Measurements from ENCODE around the gene SLC1A4. TPM values are rescaled to one million over a fixed set of nuclear protein-coding genes. Genes with fewer than 3 reads are reported as not detected.

The SLC1A4 gene
- polyA plus RNA-seq, 1 donor from 2014 or later, result 33.8 TPM

GRCh38 chr2:65055422-65056214 lies 66.4 kb downstream of the SLC1A4 start:
- Histone ChIP-seq H3K9ac (ENCODE audit: low read length) (peak overlapping the region; percentile 89), H4K20me1 (ENCODE audit: insufficient read depth) (peaks cover 6% of the 10 kb centered on the region), H3K79me2 (replicated peaks; ENCODE audit: insufficient read depth, low read length) (peaks cover 39% of the 10 kb centered on the region), H3K36me3 (ENCODE audit: insufficient read depth, low read length) (no peaks in the 10 kb centered on the region), H3K9me2 (ENCODE audit: insufficient read depth, low read length) (no peaks in the 10 kb centered on the region), H3F3A (ENCODE audit: insufficient read depth, low read length, poor library complexity, severe bottlenecking) (no peaks in the 10 kb centered on the region), H3K27me3 (ENCODE audit: insufficient read depth, low read depth, low read length) (no peaks in the 10 kb centered on the region), H3K9me3 (ENCODE audit: low read length) (no peaks in the 10 kb centered on the region), H3K4me3 (ENCODE audit: low read length) (peak overlapping the region; percentile 83), H3K27ac (ENCODE audit: low read length) (peak overlapping the region; percentile 87), H2AFZ (ENCODE audit: low read depth, low read length) (peak overlapping the region; percentile 92), H3K4me2 (ENCODE audit: low read length) (peak overlapping the region; percentile 79)
- no peak for TF ChIP-seq EP300 (conservative IDR thresholded peaks at IDR 0.05; ENCODE audit: poor library complexity, severe bottlenecking)
- TF ChIP-seq SMC3 (conservative IDR thresholded peaks at IDR 0.05; ENCODE audit: poor library complexity), result peak; percentile 19
- TF ChIP-seq CTCF (IDR thresholded peaks at IDR 0.05; ENCODE audit: poor library complexity, severe bottlenecking), result no peak
- TF ChIP-seq EZH2 (IDR thresholded peaks at IDR 0.05; ENCODE audit: borderline replicate concordance, insufficient read depth, low read length, poor library complexity, severe bottlenecking), result no peak
- TF ChIP-seq MXI1 (conservative IDR thresholded peaks at IDR 0.05; ENCODE audit: poor library complexity, severe bottlenecking), result peak; percentile 86
- no peak for TF ChIP-seq REST (IDR thresholded peaks at IDR 0.05; ENCODE audit: borderline replicate concordance)
- no peak for TF ChIP-seq POLR2AphosphoS5 (IDR thresholded peaks at IDR 0.05)
- TF ChIP-seq RAD21 (conservative IDR thresholded peaks at IDR 0.05), result peak; percentile 34
- TF ChIP-seq TAF1 (IDR thresholded peaks at IDR 0.05; ENCODE audit: low read depth), result no peak

GRCh38 chr2:65056215-65057053 lies 67.2 kb downstream of the SLC1A4 start, which contains the start of gene CEP68:
CEP68 (plus strand) TSS chr2:65056416; CDS start chr2:65069445, 13,029 bp downstream.
- peaks cover 45% of the 10 kb centered on the region for H3K79me2 ChIP-seq (replicated peaks; ENCODE audit: insufficient read depth, low read length)
- no peaks in the 10 kb centered on the region for H3K36me3 ChIP-seq (ENCODE audit: insufficient read depth, low read length)
- H3K4me2 ChIP-seq (ENCODE audit: low read length), result peak within 1 kb of the TSS; percentile 95
- H3K9me3 ChIP-seq (ENCODE audit: low read length), result no peaks in the 10 kb centered on the region
- H3K9ac ChIP-seq (ENCODE audit: low read length), result peak within 1 kb of the TSS; percentile 89
- peak within 1 kb of the TSS; percentile 87 for H3K27ac ChIP-seq (ENCODE audit: low read length)
- peaks cover 6% of the 10 kb centered on the region for H4K20me1 ChIP-seq (ENCODE audit: insufficient read depth)
- TF ChIP-seq EZH2 (IDR thresholded peaks at IDR 0.05; ENCODE audit: borderline replicate concordance, insufficient read depth, low read length, poor library complexity, severe bottlenecking) (no peak), MXI1 (conservative IDR thresholded peaks at IDR 0.05; ENCODE audit: poor library complexity, severe bottlenecking) (peak; percentile 72), TAF1 (IDR thresholded peaks at IDR 0.05; ENCODE audit: low read depth) (no peak), EP300 (conservative IDR thresholded peaks at IDR 0.05; ENCODE audit: poor library complexity, severe bottlenecking) (peak; percentile 59), REST (IDR thresholded peaks at IDR 0.05; ENCODE audit: borderline replicate concordance) (peak; percentile 12), SMC3 (conservative IDR thresholded peaks at IDR 0.05; ENCODE audit: poor library complexity) (peak; percentile 40), POLR2AphosphoS5 (IDR thresholded peaks at IDR 0.05) (peak; percentile 95), RAD21 (conservative IDR thresholded peaks at IDR 0.05) (peak; percentile 21)
- no peaks in the 10 kb centered on the region for H3F3A ChIP-seq (ENCODE audit: insufficient read depth, low read length, poor library complexity, severe bottlenecking)
- peak within 1 kb of the TSS; percentile 83 for H3K4me3 ChIP-seq (ENCODE audit: low read length)
- peak within 1 kb of the TSS; percentile 92 for H2AFZ ChIP-seq (ENCODE audit: low read depth, low read length)
- H3K27me3 ChIP-seq (ENCODE audit: insufficient read depth, low read depth, low read length), result no peaks in the 10 kb centered on the region
- no peaks in the 10 kb centered on the region for H3K9me2 ChIP-seq (ENCODE audit: insufficient read depth, low read length)

Measured in neural cell (in vitro differentiated cells).